Subcutaneous abdominal adipose tissue (tissue), 5 donors: ENCODE results near the gene VPS33B.
A peak's percentile ranks its signal among the peaks of the same experiment; 100 is the strongest.

ENCODE experiments used
- H3K27ac ChIP-seq: one replicate; pipeline ENCODE4 v1.7.0; 2013; ENCODE audit warnings: low read depth, mild to moderate bottlenecking, inconsistent platforms, low read length, moderate library complexity
- H3K27me3 ChIP-seq, 5 donors: one replicate each; pipeline ENCODE4 v1.7.0; 2013; ENCODE audit warnings: low read length in 5 of 5, inconsistent platforms in 1 of 5; ENCODE audit not compliant: control insufficient read depth in 5 of 5, insufficient read depth in 4 of 5
- H3K36me3 ChIP-seq, 5 donors: one replicate each; pipeline ENCODE4 v1.7.0; 2013; ENCODE audit warnings: low read length in 5 of 5; ENCODE audit not compliant: control insufficient read depth in 5 of 5, insufficient read depth in 5 of 5
- H3K4me1 ChIP-seq, 5 donors: one replicate each; pipeline ENCODE4 v1.7.0; 2013; ENCODE audit warnings: low read length in 5 of 5, mild to moderate bottlenecking in 3 of 5, moderate library complexity in 1 of 5; ENCODE audit not compliant: control insufficient read depth in 5 of 5, insufficient read depth in 5 of 5
- H3K4me3 ChIP-seq, 5 donors: one replicate each; pipeline ENCODE4 v1.7.0; 2013; ENCODE audit warnings: low read length in 5 of 5, low read depth in 1 of 5
- H3K9ac ChIP-seq, 5 donors: one replicate each; pipeline ENCODE4 v1.7.0; 2013; ENCODE audit warnings: low read length in 5 of 5, mild to moderate bottlenecking in 4 of 5, moderate library complexity in 3 of 5
- H3K9me3 ChIP-seq, 5 donors: one replicate each; pipeline ENCODE4 v1.7.0; 2013; ENCODE audit warnings: low read length in 5 of 5; ENCODE audit not compliant: control insufficient read depth in 5 of 5
- donor health status: healthy.
- donor health status: healthy.
- donor health status: healthy.
- donor health status: healthy.
- donor health status: healthy.

The VPS33B gene

DNA sequence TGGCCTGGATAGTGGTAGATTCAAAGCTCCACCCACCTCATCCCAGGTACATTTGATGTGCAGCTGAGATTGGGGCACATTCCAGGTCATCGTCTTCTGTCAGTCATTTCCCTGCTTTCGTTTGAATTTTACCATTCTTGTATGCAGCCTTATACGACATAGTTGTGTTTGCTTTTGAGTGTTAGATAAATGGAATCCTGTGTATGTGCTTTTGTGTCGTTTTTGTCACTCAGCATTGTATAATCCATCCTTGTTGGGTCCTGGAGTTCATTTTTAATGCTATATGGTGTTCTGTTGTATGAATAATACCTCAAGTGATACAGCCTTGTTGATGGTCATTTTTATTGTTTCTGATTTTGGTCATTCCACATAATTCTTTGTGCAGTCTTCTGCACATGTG, 60.4 kb downstream of the VPS33B start:
- peaks cover 0 to 57% (median 32%) of the 10 kb centered on the region in 5 donors for H3K36me3 ChIP-seq
- H3K27me3 ChIP-seq: no peaks in the 10 kb centered on the region

DNA sequence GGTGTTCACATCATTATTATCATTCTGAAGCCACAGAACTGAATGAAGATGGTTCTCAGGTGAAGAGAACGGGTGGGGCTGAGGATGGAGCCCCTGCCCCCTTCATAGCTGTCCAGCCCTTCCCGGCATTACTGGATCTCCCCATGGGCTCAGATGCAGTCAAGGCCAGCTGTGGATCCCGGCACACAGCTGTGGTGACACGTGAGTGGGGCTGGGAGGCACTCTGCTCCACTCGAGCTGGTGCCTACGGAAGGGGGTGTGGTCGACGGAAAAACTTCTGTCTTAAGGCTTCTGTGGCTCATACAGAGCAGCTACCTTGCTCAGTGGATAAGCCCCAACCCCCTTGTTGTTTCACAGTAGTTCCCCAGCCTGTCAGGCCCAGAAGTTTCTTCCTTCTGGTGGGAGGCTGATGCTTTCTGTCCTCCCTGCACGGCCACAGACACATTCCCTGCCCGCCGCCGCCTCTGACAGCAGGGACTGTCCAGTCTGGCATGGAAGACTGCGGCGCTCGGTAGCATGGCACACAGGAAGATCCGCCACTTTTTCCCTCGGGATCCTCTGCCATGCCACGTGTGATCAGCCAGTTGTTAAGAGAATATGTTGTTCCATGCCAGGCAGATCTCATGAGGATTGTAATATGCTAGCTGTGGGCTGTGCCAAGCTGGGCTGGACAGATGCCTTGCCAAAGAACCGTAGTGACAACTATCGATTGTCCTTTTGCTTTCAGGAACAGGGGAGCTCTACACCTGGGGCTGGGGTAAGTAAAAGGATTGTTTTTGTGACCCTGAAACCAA, 61.9 kb downstream of the VPS33B start:
- Histone ChIP-seq H3K4me1 (peaks cover 0 to 39% (median 35%) of the 10 kb centered on the region in 5 donors), H3K9me3 (no peaks in the 10 kb centered on the region), H3K4me3 (no peak overlapping the region), H3K9ac (no peak overlapping the region), H3K27ac (no peak overlapping the region), H3K27me3 (no peaks in the 10 kb centered on the region), H3K36me3 (peaks cover 0 to 46% (median 25%) of the 10 kb centered on the region in 5 donors)

More for the DNA sequence above, 60.4 kb downstream of the VPS33B start:
- H3K27ac ChIP-seq: no peak overlapping the region
- no peak overlapping the region for H3K9ac ChIP-seq
- no peaks in the 10 kb centered on the region for H3K9me3 ChIP-seq
- H3K4me1 ChIP-seq: peaks cover 0 to 30% (median 23%) of the 10 kb centered on the region in 5 donors
- H3K4me3 ChIP-seq: no peak overlapping the region

DNA sequence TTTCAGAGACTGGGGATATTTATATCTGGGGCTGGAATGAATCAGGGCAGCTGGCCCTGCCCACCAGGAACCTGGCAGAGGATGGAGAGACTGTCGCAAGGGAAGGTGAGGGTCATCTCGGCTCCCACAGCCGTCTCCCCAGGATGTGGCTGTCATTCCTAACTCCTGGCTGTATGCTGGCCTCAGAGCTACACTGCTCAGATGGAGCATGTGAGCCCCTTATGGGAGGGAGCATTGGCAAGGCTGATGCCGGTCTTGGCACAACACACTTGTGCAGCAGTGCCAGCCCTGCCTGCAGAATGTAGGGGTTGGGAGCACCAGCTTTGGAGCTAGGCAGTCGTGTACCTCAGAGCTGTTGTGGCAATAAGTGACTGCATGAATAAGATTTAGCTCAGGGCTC, 62.5 kb downstream of the VPS33B start:
- H3K27ac ChIP-seq: no peak overlapping the region
- H3K36me3 ChIP-seq: peaks cover 0 to 42% (median 25%) of the 10 kb centered on the region in 5 donors
- H3K9me3 ChIP-seq: no peaks in the 10 kb centered on the region
- no peak overlapping the region for H3K4me3 ChIP-seq
- no peak overlapping the region for H3K9ac ChIP-seq
- no peaks in the 10 kb centered on the region for H3K27me3 ChIP-seq
- peaks cover 0 to 45% (median 39%) of the 10 kb centered on the region in 5 donors for H3K4me1 ChIP-seq

DNA sequence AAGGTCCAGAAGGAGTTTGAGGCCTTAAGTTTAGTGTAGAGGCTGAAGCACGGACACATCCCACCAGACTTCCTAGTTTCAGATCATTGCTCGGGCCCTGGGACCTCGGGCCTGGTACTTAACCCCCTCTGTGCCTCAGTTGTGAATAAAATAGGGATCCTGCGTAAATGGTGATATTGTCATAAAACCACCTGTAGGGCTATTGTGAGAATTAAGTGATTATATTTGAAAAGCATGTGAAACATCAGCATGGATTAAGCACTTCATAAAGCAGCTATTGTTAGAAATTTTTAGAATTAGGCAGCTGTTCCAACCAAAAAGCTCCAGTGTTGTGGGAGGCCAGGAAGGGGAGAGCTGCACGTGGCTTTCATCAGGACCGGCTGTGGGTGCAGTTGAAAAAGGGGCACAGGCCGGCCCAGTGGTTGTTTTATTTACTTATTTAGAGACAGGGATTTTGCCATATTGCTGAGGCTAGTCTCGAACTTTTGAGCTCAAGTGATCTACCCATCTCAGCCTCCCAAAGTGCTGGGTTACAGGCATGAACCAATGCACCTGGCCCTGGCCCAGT, 63.3 kb downstream of the VPS33B start:
- Histone ChIP-seq H3K27me3 (no peaks in the 10 kb centered on the region), H3K36me3 (peaks cover 0 to 41% (median 25%) of the 10 kb centered on the region in 5 donors), H3K4me3 (no peak overlapping the region), H3K9me3 (no peaks in the 10 kb centered on the region), H3K4me1 (peaks cover 0 to 47% (median 42%) of the 10 kb centered on the region in 5 donors), H3K27ac (no peak overlapping the region), H3K9ac (no peak overlapping the region)

DNA sequence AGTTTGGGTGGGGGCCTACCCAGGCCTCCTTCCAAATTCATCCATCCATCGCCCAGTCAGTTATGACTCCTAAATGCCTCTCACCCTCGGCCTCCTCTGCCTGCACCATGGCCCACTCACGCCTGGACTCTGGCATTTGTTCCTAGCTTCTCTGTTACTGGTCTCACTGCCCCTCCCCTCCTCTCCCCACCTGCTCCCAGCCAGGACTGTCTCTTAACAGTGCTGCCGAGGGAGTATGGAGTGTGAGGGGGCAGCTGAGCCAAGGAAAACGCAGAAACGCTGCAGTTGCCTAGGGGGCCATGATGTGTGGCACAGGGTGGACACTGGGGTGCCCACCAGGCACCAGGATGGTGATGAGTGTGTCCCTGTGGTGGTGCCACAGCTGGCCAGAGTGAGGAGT, 64.6 kb downstream of the VPS33B start:
- Histone ChIP-seq H3K4me1 (peaks cover 0 to 47% (median 42%) of the 10 kb centered on the region in 5 donors), H3K27ac (no peak overlapping the region), H3K4me3 (peak overlapping the region in 3 of 5 donors; percentile 69 to 79 (median 74))

DNA sequence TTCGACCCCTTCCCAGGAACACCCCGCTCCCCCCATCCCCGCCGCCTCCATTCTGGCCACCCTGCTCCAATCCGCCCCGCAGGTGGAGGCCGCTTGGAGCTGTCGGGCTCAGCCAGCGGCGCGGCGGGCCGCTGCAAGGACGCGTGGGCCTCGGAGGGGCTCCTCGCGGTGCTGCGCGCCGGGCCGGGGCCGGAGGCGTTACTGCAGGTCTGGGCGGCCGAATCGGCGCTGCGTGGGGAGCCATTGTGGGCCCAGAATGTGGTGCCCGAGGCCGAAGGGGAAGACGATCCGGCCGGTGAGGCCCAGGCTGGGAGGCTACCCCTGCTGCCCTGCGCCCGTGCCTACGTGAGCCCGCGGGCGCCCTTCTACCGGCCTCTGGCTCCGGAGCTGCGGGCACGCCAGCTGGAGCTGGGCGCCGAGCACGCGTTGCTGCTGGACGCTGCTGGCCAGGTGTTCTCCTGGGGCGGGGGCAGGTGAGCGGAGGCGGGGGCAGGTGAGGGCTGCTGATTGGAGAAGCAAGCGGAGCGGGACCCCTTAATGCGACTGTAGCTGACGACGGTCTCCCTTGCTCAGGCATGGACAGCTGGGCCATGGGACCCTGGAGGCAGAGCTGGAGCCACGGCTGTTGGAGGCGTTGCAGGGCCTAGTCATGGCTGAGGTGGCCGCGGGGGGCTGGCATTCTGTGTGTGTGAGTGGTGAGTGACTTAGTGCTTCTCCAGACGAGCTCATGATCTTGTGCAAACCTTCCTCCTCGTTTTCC, 65.2 kb downstream of the VPS33B start:
- Histone ChIP-seq H3K9me3 (no peaks in the 10 kb centered on the region), H3K4me3 (peak overlapping the region in 4 of 5 donors; percentile 69 to 79 (median 72)), H3K4me1 (peaks cover 0 to 47% (median 42%) of the 10 kb centered on the region in 5 donors), H3K27me3 (no peaks in the 10 kb centered on the region), H3K27ac (no peak overlapping the region), H3K36me3 (peaks cover 0 to 42% (median 36%) of the 10 kb centered on the region in 5 donors), H3K9ac (peak overlapping the region in 4 of 5 donors; percentile 67 to 84 (median 71))

More for the DNA sequence above, 64.6 kb downstream of the VPS33B start:
- H3K9me3 ChIP-seq: no peaks in the 10 kb centered on the region
- peaks cover 0 to 40% (median 33%) of the 10 kb centered on the region in 5 donors for H3K36me3 ChIP-seq
- no peaks in the 10 kb centered on the region for H3K27me3 ChIP-seq
- peak overlapping the region in 4 of 5 donors; percentile 67 to 84 (median 71) for H3K9ac ChIP-seq

DNA sequence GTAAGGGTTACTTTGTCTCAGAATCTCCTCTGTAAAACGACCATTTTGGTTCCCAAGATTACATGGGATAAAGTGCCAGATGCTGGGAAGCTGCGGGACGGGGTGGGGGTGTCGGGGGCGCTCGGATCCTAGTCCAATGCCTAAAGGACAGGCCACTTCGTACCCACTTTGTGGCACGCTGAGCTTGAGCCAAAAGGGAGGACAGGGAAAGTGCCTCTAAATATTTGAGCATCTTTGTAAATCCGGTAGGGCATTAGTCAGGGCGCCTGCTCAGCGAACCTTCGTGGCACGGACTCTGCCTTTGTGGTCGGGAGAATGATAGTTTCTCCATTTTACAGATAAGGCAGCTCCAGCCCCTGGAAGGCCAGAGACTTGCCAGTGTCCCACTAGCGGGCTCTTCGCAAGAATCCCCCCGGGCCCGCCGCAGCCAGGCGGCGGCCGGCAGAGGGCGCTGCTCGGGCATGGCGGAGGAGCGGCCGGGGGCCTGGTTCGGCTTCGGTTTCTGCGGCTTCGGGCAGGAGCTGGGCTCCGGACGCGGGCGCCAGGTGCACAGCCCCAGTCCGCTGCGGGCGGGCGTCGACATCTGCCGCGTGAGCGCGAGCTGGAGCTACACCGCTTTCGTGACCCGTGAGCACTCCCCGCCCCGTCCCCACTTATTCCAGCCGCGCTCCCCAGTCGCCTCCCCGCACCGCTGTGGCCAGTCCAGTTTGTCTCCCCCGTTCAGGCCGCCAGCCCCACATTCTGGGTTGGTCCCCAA, 65.9 kb downstream of the VPS33B start:
- Histone ChIP-seq H3K27me3 (no peaks in the 10 kb centered on the region), H3K9ac (peak overlapping the region in 4 of 5 donors; percentile 37 to 84 (median 70)), H3K4me1 (peaks cover 0 to 47% (median 42%) of the 10 kb centered on the region in 5 donors), H3K27ac (no peak overlapping the region), H3K4me3 (peak overlapping the region in 4 of 5 donors; percentile 69 to 79 (median 72)), H3K9me3 (no peaks in the 10 kb centered on the region), H3K36me3 (peaks cover 0 to 42% (median 36%) of the 10 kb centered on the region in 5 donors)

DNA sequence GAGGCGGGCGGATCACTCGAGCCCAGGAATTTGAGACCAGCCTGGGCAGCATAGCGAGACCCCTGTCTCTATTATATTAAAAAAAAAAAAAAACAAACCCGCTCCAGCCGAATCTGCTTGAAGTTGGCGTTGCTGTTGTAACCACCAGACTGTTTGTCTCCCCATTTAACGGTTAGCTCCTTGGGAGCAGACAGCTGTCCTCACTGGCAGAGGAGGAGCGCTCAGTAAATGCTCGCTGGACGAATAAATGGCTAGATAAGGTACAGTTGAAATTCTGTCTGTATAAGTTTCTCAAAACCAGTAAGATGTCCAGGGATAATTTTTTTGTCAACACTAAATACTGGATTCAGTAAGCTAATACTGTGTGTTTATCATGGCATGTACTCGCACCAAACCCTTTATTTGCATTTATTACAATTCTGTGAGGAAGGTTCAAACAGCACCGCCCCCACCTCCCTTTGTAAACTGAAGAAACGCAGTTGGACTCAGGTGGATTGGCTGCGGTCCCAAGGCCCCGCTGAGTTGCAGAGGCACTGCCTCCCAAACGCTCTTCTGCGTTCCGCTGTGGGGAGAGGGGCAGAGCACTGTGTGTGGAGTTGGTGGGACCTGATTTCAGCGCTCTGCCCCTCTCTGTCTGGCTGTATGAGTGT, 66.6 kb downstream of the VPS33B start:
- no peak overlapping the region for H3K27ac ChIP-seq
- peaks cover 0 to 43% (median 38%) of the 10 kb centered on the region in 5 donors for H3K4me1 ChIP-seq
- no peaks in the 10 kb centered on the region for H3K27me3 ChIP-seq
- peak overlapping the region in 1 of 5 donors; percentile 85 for H3K4me3 ChIP-seq
- peak overlapping the region in 2 of 5 donors; percentile 88 to 93 for H3K9ac ChIP-seq
- peaks cover 0 to 42% (median 36%) of the 10 kb centered on the region in 5 donors for H3K36me3 ChIP-seq
- no peaks in the 10 kb centered on the region for H3K9me3 ChIP-seq
